ENCODE results near the gene YARS1.
"Not testable (repeated sequence)": the region's sequence is repeated elsewhere in the genome, so short reads cannot be mapped to it uniquely, and the experiment has no call there.

Gene YARS1

DNA sequence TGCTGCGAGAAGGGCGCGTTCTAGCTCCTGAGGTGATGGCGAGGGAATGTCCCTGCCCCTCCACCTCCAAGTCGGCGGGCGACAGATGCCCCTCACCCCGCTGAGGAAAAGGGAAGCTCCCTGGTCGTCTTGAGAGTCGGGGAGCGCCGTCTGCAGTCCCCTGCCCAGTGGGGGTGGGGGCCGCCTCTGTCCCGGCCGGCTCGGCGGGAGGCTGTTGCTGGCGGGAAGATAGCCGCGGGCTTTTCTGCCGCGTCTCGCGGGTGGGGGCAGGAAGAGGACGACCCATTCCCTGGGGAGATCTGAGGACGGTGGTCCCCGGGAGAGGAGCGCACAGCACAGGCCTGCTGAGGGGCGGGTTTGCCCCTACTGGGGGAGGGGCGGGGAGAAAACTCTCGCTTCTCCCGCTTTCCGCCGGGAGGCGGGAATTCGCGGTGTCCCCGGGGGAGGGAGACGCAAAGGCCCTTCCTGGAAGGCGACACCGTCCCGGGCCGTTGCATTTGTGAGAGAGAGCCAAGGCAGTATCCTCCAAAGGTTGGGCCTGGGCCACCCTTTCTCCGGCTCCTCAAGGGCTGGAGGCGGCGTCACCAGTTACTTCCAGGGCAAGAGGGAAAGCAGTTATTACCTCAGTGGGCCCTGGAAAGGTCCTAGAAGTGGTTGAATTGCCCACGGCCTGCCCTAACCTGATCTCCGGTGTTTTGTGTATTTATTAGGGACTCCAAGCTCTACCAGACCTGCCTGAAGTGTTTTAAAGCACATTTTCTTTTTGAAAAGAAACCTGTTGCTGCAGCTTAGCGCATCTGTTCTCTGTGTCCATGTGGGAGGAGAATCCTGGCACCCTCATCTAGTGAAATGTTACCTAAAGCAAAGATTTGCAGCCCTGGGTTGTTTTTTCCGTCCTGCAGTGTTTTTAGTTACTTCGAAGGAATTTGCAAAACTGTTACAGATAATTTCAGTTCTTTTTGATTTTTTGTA, 943 bp upstream of the YARS1 start:
- DNase-seq (ENCODE audit: low read depth in 2 of 2) = peak in 1 of 2 donors; percentile 9

DNA sequence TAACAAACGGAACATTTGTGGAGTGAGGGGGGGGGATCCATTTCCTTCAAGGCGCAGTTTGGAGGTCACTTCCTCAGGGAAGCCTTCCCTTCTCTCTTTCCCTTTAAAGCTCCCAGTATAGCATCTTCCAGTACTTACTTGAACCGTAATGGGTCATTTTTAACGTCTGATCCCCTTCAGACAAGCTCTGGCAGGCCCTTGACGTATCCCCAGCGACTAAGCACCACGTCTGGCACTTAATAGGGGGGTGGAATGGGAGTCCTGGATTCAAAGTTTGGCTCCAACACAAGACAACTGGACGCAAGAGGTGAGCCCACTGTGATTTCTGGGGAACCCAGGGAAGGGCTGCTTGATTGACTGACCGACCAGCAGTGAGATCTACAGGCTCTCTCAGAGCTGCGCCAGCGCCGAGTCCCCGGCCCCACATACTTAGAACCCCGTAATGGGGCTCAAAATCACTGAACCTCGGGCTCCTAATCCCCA, 441 bp downstream of the YARS1 start:
- DNase-seq (ENCODE audit: low read depth in 2 of 2) = no peak

DNA sequence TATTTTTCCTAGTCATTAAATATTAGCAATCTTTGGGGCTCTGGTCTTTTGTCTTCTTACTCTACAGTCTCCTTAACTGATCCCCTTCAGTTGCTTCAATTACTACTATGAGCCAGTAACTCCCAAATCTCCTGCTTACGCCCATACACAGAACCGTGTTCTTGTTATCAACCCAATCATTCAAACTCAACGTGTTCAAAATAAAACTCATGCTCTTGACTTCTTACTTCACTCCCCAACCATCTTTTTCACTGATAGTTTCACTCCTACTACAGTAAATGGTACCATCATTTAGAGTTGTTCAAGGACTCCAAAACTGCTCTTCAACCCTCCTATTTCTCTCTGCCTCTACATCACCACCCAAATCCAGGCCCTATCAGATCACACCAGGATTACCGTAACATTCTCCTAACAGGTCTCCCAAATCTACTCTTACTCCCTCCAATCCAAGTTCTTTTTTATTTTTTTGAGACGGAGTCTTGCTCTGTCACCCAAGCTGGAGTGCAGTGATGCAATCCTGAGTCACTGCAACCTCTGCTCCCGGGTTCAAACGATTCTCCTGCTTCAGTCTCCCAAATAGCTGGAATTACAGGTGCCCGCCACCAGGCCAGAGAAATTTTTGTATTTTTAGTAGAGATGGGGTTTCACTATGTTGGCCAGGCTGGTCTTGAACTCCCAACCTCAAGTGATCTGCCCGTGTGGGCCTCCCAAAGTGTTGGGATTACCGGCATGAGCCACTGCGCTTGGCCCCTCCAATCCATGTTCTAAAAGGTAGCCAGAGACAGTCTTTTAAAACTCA, 3.0 kb downstream of the YARS1 start:
- no peak for DNase-seq (ENCODE audit: low read depth in 2 of 2)

- DNase-seq (ENCODE audit: low read depth in 2 of 2) = no peak
These were observed 5.2 kb downstream of the YARS1 start for GRCh38 chr1:32811917-32812316.

GRCh38 chr1:32811265-32811664, 5.9 kb downstream of the YARS1 start:
- DNase-seq (ENCODE audit: low read depth in 2 of 2) = no peak

DNA sequence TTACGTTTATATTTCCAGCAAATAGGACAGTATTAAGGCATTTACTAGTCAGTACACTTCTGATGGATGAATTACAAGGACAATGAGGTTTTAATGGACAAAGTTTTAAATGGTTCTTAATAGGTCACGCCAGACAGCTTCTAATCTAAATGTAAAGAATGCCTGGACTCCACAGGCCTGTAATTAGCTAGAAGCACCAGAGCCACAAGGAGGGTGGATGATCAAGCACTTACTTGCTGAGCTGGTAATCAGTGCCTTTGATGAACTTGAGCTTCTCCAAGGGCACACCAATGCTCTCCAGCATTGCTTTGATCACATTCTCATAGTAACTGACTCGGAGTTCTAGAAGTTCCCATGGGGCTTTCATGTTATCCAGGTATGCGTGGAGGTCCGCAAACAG, 6.8 kb downstream of the YARS1 start:
- DNase-seq (ENCODE audit: low read depth in 2 of 2) = no peak

DNA sequence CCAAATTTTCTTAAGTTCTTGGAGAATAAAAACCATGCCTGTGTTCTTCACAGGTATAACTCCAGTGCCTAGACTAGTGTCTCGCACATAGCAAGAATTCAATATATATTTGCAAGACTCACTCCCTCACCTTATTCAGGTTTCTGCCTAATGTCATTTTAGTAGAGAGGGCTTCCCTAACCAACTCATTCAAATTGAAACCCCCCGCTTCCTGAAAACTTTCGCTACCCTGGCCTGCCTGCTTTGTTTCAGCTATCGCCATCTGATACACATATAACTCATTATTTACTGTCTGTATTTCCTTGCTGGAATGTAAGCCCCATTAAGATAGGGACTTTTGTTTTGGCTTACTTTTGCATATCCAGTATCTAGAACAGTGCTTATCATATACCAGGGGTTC, 8.6 kb downstream of the YARS1 start:
- no peak for DNase-seq (ENCODE audit: low read depth in 2 of 2)

DNA sequence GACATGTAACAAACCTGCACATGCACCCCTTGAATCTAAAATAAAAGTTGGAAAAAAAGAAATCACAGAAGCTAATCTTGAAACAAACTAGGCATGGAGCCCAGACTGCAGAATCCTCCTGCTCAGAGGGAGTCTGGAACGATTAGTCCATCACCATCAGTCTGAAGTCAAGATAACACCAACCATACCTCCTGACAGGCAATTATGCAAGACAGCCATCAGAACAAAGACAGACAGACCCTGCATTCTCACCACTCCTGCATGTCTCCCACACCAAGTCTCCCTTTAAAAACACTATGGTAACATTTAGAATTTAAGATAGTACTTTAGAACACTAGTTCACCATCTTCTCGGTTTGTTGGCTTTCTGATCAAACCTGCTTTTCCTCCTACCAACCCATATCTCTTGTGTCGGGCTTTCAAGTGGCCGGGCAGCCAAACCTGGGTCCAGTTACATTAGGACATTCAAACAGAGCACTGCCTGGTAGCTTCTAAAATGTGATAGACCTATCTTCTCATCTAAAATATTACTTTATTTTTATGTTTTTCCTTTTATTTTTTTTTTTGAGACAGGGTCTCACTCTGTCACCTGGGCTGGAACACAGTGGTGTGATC, 10.1 kb downstream of the YARS1 start:
- DNase-seq (ENCODE audit: low read depth in 2 of 2) = no peak

- DNase-seq (ENCODE audit: low read depth in 2 of 2) = no peak
These were observed 10.9 kb downstream of the YARS1 start for GRCh38 chr1:32806290-32806689.

GRCh38 chr1:32804460-32804859, 12.7 kb downstream of the YARS1 start:
- not testable (repeated sequence) for DNase-seq (ENCODE audit: low read depth in 2 of 2)

DNA sequence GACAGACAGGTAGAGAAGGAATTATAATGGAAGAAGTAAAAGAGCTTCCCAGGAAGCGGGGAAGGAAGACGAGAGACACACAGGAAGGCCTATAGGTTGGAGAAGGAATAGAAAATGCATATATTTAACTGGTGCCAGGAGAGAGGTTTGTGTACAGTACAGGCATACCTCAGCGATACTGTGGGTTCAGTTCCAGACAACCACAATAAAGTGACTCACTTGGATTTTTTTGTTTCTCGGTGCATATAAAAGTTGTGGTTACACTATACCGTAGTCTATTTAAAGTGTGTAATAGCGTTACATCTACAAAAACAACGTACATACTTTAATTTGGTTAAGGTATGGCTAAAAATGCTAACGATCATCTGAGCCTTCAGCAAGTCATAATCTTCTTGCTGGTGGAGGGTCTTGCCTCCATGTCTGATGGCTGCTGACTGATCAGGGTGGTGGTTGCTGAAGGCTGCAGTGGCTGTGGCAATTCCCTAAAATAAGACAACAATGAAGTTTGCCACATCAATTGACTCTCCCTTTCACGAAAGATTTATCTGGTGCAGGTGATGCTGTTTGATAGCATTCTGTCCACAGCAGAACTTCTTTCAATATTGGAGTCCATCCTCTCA, 16.0 kb downstream of the YARS1 start:
- no peak for DNase-seq (ENCODE audit: low read depth in 2 of 2)

GRCh38 chr1:32798679-32799416, 18.3 kb downstream of the YARS1 start:
- DNase-seq (ENCODE audit: low read depth in 2 of 2) = no peak

DNA sequence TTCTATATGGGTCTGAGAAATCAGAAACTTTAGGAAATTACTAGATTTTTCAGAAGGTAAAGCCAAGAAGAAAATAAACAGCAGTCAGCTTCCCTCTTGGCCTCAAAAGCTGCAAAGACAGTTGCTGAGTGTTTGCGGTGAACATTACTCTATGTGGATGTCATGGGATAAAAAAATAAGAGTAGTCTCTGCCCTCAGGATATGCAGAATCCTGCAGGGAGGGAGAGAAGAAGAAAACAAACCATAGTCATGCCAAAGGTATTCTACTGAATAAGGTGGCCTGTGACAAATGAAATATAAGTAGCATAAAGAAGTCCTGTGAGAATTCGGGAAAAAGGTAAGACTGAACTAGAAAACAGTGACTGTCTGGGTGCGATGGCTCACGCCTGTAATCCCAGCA, 19.0 kb downstream of the YARS1 start:
- DNase-seq (ENCODE audit: low read depth in 2 of 2) = no peak

DNA sequence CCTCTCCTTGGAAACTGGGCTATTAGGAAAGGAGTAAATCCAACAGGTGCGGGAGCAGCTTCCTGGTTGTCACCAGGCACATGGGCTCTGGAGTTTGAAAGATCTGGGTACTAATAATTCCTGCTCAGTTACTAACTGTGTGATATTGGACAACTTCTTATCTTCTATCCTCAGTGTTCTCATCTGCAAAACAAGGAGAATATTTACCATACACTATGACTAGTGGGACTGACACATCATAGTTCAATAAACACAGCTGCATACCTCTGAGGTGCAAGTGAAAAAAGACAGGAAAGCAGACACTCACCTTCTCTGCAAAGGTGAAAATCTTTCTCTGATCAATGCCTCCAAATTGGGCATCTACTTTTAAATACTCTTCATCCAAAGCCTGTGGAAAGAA, 19.7 kb downstream of the YARS1 start:
- no peak for DNase-seq (ENCODE audit: low read depth in 2 of 2)

DNA sequence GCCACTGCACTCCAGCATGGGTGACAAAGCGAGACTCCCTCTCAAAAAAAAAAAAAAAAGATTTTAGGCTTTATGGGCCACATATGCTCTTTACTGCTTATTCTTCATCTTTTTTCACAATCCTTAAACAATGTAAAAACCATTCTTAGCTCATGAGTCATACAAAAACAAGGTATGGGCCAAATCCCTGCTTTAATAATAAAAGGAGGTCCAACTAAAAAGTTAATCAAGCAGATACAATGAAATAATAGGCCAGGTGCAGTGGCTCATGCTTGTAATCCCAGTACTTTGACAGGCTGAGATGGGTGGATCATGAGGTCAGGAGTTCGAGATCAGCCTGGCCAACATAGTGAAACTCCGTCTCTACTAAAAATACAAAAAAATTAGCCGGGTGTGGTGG, 21.4 kb downstream of the YARS1 start:
- not testable (repeated sequence) for DNase-seq (ENCODE audit: low read depth in 2 of 2)

- no peak for DNase-seq (ENCODE audit: low read depth in 2 of 2)
These were observed 25.3 kb downstream of the YARS1 start for GRCh38 chr1:32791881-32792280.

- DNase-seq (ENCODE audit: low read depth in 2 of 2) = not testable (repeated sequence)
These were observed 27.8 kb downstream of the YARS1 start for GRCh38 chr1:32789356-32789755.

DNA sequence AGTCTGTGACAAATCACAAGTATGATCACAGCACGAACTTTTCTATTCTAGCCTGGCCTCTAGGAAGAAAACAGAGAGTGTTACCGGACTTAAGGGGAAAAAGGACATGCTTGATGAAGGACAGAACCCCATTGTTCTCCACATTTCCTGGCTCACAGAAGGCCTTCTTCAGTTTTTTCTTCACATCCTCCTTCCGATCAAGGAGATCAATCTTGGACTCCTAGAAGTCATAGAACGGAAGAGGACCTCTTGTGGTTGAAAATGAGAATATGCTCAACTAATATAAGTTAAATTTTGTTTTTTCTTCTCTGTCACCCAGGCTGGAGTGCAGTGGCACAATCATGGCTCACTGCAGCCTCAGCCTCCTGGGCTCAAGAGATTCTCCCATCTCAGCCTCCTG, 30.3 kb downstream of the YARS1 start:
- DNase-seq (ENCODE audit: low read depth in 2 of 2) = no peak

- no peak for DNase-seq (ENCODE audit: low read depth in 2 of 2)
These were observed 32.3 kb downstream of the YARS1 start for GRCh38 chr1:32784817-32785216.

DNA sequence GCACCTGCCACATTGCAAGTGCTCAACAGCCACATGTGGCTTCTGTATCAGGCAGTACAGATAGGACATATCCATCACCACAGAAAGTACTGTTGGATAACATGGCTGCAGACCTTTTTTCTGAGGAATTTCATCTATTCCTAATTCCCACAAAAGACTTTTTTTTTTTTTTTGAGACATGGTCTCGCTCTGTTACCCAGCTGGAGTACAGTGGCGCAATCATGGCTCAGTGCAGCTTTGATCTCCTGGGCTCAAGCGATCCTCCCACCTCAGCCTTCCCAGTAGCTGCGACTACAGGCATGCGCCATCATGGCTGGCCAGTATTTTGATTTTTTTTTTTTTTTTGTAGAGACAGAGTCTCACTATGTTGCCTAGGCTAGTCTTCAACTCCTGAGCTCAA, 33.3 kb downstream of the YARS1 start:
- DNase-seq (ENCODE audit: low read depth in 2 of 2) = no peak

- no peak for DNase-seq (ENCODE audit: low read depth in 2 of 2)
These were observed 35.1 kb downstream of the YARS1 start for GRCh38 chr1:32782086-32782485.
